H1 (cell line): ENCODE results near the gene ZBP1. TPM values are rescaled to one million over a fixed set of nuclear protein-coding genes. Genes with fewer than 3 reads are reported as not detected.

Experiments
- CTCF ChIA-PET: fragments of 300-600 bp; sonication (Branson Sonifier 250); formaldehyde crosslinking; loops from one replicate; lab custom pipeline; 2021; ENCODE audit not compliant: partially characterized antibody; lab: Charles Lee
- POLR2A ChIA-PET: fragments of 300-600 bp; sonication (Branson Sonifier 250); formaldehyde crosslinking; loops from one replicate; lab custom pipeline; 2021; ENCODE audit warnings: inconsistent platforms; ENCODE audit not compliant: partially characterized antibody; lab: Charles Lee
- DNase-seq, 2 experiments: peaks; one replicate each; pipeline versions ENCODE4 v3.0.0 to v3.0.0-alpha.2; 2010 to 2022; ENCODE audit warnings: low spot score in 2 of 2, low read depth in 1 of 2, mixed read lengths in 1 of 2
- FAIRE-seq: peaks from 2 replicates; lab custom pipeline; 2011; peaks lifted over from hg19 to GRCh38; lab: Jason Lieb, UNC
- H2AFZ ChIP-seq: 2 replicates; pipeline ENCODE4 v1.8.1; 2012; ENCODE audit warnings: low read length, inconsistent platforms
- H2AK5ac ChIP-seq: 2 replicates; pipeline ENCODE4 v1.6.1; 2013; ENCODE audit warnings: low read depth, low read length
- H2BK120ac ChIP-seq: replicated peaks from 2 replicates; pipeline ENCODE3; 2013; ENCODE audit warnings: low read depth, low read length, inconsistent platforms
- H2BK12ac ChIP-seq: 2 replicates; pipeline ENCODE4 v1.6.1; 2013; ENCODE audit warnings: low read depth, low read length
- H2BK15ac ChIP-seq: 2 replicates; pipeline ENCODE4 v1.6.1; 2013; ENCODE audit warnings: low read length
- H2BK20ac ChIP-seq: 2 replicates; pipeline ENCODE4 v1.6.1; 2013; ENCODE audit warnings: low read length
- H2BK5ac ChIP-seq: 2 replicates; pipeline ENCODE4 v1.6.1; 2013; ENCODE audit warnings: low read depth, low read length
- H3K14ac ChIP-seq: 2 replicates; pipeline ENCODE4 v1.6.1; 2013; ENCODE audit warnings: inconsistent platforms; ENCODE audit not compliant: insufficient read length
- H3K18ac ChIP-seq: 2 replicates; pipeline ENCODE4 v1.6.1; 2013; ENCODE audit warnings: low read length; ENCODE audit errors: extremely low read depth
- H3K23ac ChIP-seq: 2 replicates; pipeline ENCODE4 v1.6.1; 2013; ENCODE audit warnings: inconsistent platforms; ENCODE audit not compliant: insufficient read length
- H3K23me2 ChIP-seq: 2 replicates; pipeline ENCODE4 v1.6.1; 2013; ENCODE audit warnings: low read depth, low read length
- H3K27ac ChIP-seq: 2 replicates; pipeline ENCODE4 v1.6.1; 2011; ENCODE audit warnings: low read depth, low read length, inconsistent platforms
- H3K27me3 ChIP-seq, 4 experiments: replicated peaks in 1 of 4; 1 replicate in 1 of 4; 2 replicates in 3 of 4; pipeline versions ENCODE4 v1.6.1 to v1.8.1; 2011 to 2013; ENCODE audit warnings: low read length in 3 of 4, mild to moderate bottlenecking in 3 of 4, inconsistent platforms in 2 of 4, mixed read lengths in 2 of 4, moderate library complexity in 1 of 4; ENCODE audit not compliant: control insufficient read depth in 3 of 4, insufficient read depth in 3 of 4; ENCODE audit errors: extremely low read depth in 1 of 4
- H3K36me3 ChIP-seq, 4 experiments: 2 replicates each; pipeline versions ENCODE4 v1.6.1 to v1.8.1; 2011 to 2013; ENCODE audit warnings: mild to moderate bottlenecking in 4 of 4, low read length in 3 of 4, moderate library complexity in 2 of 4, control low read depth in 1 of 4, inconsistent platforms in 1 of 4; ENCODE audit not compliant: insufficient read depth in 4 of 4, control insufficient read depth in 2 of 4
- H3K4ac ChIP-seq: replicated peaks from 2 replicates; pipeline ENCODE3; 2013; ENCODE audit warnings: low read length, low read depth, mixed read lengths, inconsistent platforms; ENCODE audit not compliant: insufficient read length
- H3K4me1 ChIP-seq, 4 experiments: replicated peaks in 1 of 4; 1 replicate in 1 of 4; 2 replicates in 3 of 4; pipeline versions ENCODE4 v1.6.1 to v1.8.1; 2011 to 2013; ENCODE audit warnings: low read length in 3 of 4, inconsistent platforms in 2 of 4, mixed read lengths in 1 of 4; ENCODE audit not compliant: insufficient read depth in 4 of 4, control insufficient read depth in 3 of 4
- H3K4me2 ChIP-seq, 2 experiments: 2 replicates each; pipeline versions ENCODE4 v1.6.1 to v1.8.1; 2011 to 2013; ENCODE audit warnings: low read depth in 2 of 2, low read length in 2 of 2, control low read depth in 1 of 2, inconsistent platforms in 1 of 2, mild to moderate bottlenecking in 1 of 2; ENCODE audit not compliant: insufficient read depth in 1 of 2
- H3K4me3 ChIP-seq, 4 experiments: fragments of 200-600, 300-600 bp in 1 of 4; sonication (generic), shearing (Covaris generic), sonication (Bioruptor Twin) in 1 of 4; 2 replicates each; pipeline versions ENCODE4 v1.5.1 to v1.8.1; 2011 to 2016; ENCODE audit warnings: low read length in 4 of 4, low read depth in 3 of 4, control low read depth in 2 of 4, inconsistent platforms in 2 of 4, mild to moderate bottlenecking in 2 of 4, mixed read lengths in 1 of 4, moderate library complexity in 1 of 4; ENCODE audit not compliant: insufficient read depth in 2 of 4; ENCODE audit errors: extremely low read depth in 1 of 4
- H3K56ac ChIP-seq: replicated peaks from 2 replicates; pipeline ENCODE3; 2013; ENCODE audit warnings: low read depth, mild to moderate bottlenecking, mixed read lengths, low read length, inconsistent platforms; ENCODE audit not compliant: insufficient read length
- H3K79me1 ChIP-seq: 2 replicates; pipeline ENCODE4 v1.6.1; 2013; ENCODE audit warnings: low read depth, low read length, control low read depth
- H3K79me2 ChIP-seq, 2 experiments: 2 replicates each; pipeline versions ENCODE4 v1.6.1 to v1.8.1; 2012 to 2013; ENCODE audit warnings: low read length in 2 of 2, mild to moderate bottlenecking in 2 of 2, inconsistent platforms in 1 of 2; ENCODE audit not compliant: insufficient read depth in 2 of 2, control insufficient read depth in 1 of 2
- H3K9ac ChIP-seq, 4 experiments: replicated peaks in 1 of 4; 1 replicate in 1 of 4; 2 replicates in 3 of 4; pipeline versions ENCODE4 v1.6.1 to v1.8.1; 2011 to 2013; ENCODE audit warnings: low read depth in 3 of 4, low read length in 3 of 4, control low read depth in 2 of 4, mild to moderate bottlenecking in 2 of 4, moderate library complexity in 2 of 4, inconsistent platforms in 1 of 4; ENCODE audit errors: extremely low read depth in 1 of 4
- H3K9me3 ChIP-seq, 2 experiments: 2 replicates each; pipeline versions ENCODE4 v1.6.1 to v1.8.1; 2012 to 2013; ENCODE audit warnings: mild to moderate bottlenecking in 2 of 2, moderate library complexity in 2 of 2, control low read depth in 1 of 2, inconsistent platforms in 1 of 2, low read depth in 1 of 2, low read length in 1 of 2, mixed read lengths in 1 of 2; ENCODE audit not compliant: insufficient read depth in 2 of 2
- H4K20me1 ChIP-seq, 2 experiments: replicated peaks in 1 of 2; 2 replicates each; pipeline versions ENCODE3 to v1.8.1; 2011 to 2013; ENCODE audit warnings: inconsistent platforms in 2 of 2, low read length in 2 of 2, mild to moderate bottlenecking in 1 of 2; ENCODE audit not compliant: insufficient read depth in 2 of 2, control insufficient read depth in 1 of 2
- H4K5ac ChIP-seq: 2 replicates; pipeline ENCODE4 v1.6.1; 2013; ENCODE audit warnings: low read length, low read depth, mixed read lengths, inconsistent platforms; ENCODE audit not compliant: insufficient read length
- H4K8ac ChIP-seq: 2 replicates; pipeline ENCODE4 v1.8.0; 2013; ENCODE audit warnings: mild to moderate bottlenecking, moderate library complexity, low read length, inconsistent platforms; ENCODE audit not compliant: insufficient read depth; ENCODE audit errors: extremely low read depth
- H4K91ac ChIP-seq: replicated peaks from 2 replicates; pipeline ENCODE3; 2013; ENCODE audit warnings: low read length, mixed read lengths, inconsistent platforms; ENCODE audit not compliant: insufficient read length
- ASH2L ChIP-seq: fragments of 200-600, 300-600 bp; sonication (generic); IDR thresholded peaks from one replicate; pipeline ENCODE4 v1.7.1; 2017; ENCODE audit warnings: low read length
- CBX8 ChIP-seq: fragments of 300-800, 300-1000 bp; sonication (generic); IDR thresholded peaks from 2 replicates; pipeline ENCODE4 v1.7.1; 2016; ENCODE audit warnings: low read depth, low read length, borderline replicate concordance
- CEBPB ChIP-seq: IDR thresholded peaks from 2 replicates; pipeline ENCODE4 v1.6.1; 2012; ENCODE audit warnings: low read depth, low read length
- HDAC6 ChIP-seq: IDR thresholded peaks from one replicate; pipeline ENCODE4 v1.7.1; 2012; ENCODE audit warnings: low read depth, mild to moderate bottlenecking, inconsistent platforms, low read length, moderate library complexity
- KDM4A ChIP-seq: IDR thresholded peaks from one replicate; pipeline ENCODE4 v1.7.1; 2012; ENCODE audit warnings: low read depth, mild to moderate bottlenecking, moderate library complexity, low read length, inconsistent platforms; ENCODE audit not compliant: severe bottlenecking
- RFX5 ChIP-seq: IDR thresholded peaks from 2 replicates; pipeline ENCODE4 v1.6.1; 2011; ENCODE audit warnings: low read depth, low read length, improper control_type of control experiment, borderline replicate concordance
- RXRA ChIP-seq: IDR thresholded peaks from 2 replicates; pipeline ENCODE4 v1.6.1; 2011; ENCODE audit warnings: low read depth, mild to moderate bottlenecking, low read length, moderate library complexity; ENCODE audit not compliant: insufficient read depth
- SUZ12 ChIP-seq: fragments of 200-600 bp; sonication (generic); IDR thresholded peaks from 2 replicates; pipeline ENCODE4 v1.6.1; 2012; ENCODE audit warnings: mild to moderate bottlenecking, inconsistent platforms, low read length, moderate library complexity, mixed read lengths
- TAF1 ChIP-seq: IDR thresholded peaks from 2 replicates; pipeline ENCODE4 v1.6.1; 2011; ENCODE audit warnings: mild to moderate bottlenecking, low read depth, low read length
- TAF7 ChIP-seq: optimal IDR thresholded peaks from 2 replicates; pipeline ENCODE3; 2011; ENCODE audit warnings: low read depth, mild to moderate bottlenecking, inconsistent platforms, low read length, moderate library complexity, borderline replicate concordance
- TBP ChIP-seq: IDR thresholded peaks from 2 replicates; pipeline ENCODE4 v1.6.1; 2011; ENCODE audit warnings: low read depth, low read length, improper control_type of control experiment
- TCF12 ChIP-seq: IDR thresholded peaks from 2 replicates; pipeline ENCODE4 v1.6.1; 2011; ENCODE audit warnings: low read depth, mild to moderate bottlenecking, low read length
- YY1 ChIP-seq: IDR thresholded peaks from 2 replicates; pipeline ENCODE4 v1.6.1; 2011; ENCODE audit warnings: low read depth, mild to moderate bottlenecking, low read length
- WGBS, 2 experiments: shearing (Covaris generic) in 1 of 2; methylation state at CpG; one replicate each; pipeline versions ENCODE4 v1.1.6 to v1.1.7; 2013 to 2015; ENCODE audit warnings: low lambda C conversion rate in 2 of 2, mixed read lengths in 2 of 2, inconsistent platforms in 1 of 2, low coverage in 1 of 2, missing lambda C conversion rate in 1 of 2; ENCODE audit not compliant: insufficient replicate concordance in 2 of 2, insufficient coverage in 1 of 2, insufficient read length in 1 of 2; ENCODE audit errors: extremely low coverage in 1 of 2, missing lambda C conversion rate in 1 of 2; 5-methylcytosine and 5-hydroxymethylcytosine counted together
- polyA plus RNA-seq, 7 experiments: library from polyadenylated mRNA; depleted of rRNA in 3 of 7; stranded (reverse) in 5 of 7; unstranded in 2 of 7; fragments of >200 nt in 5 of 7; fragments of 200-250 nt in 2 of 7; gene quantifications; 1 replicate in 5 of 7; 2 replicates in 1 of 7; 4 replicates in 1 of 7; pipeline versions ENCODE4 v1.2.1 to v1.2.3, GENCODE V29; 2011 to 2013; ENCODE audit warnings: missing spikeins in 2 of 7, mixed read lengths in 2 of 7
- total RNA-seq: library from RNA; stranded (reverse); fragmentation: NEBNext Ultra II Directional; extraction: Animal tissue kit (Norgen Biotek cat#: 25700); gene quantifications from 2 replicates; pipeline ENCODE4 v1.2.1, GENCODE V29; 2021

Gene ZBP1
- total and polyA plus RNA-seq, 2 of the 8 experiments (the other 6 are each of a cell fraction or from before 2014, with no cell fraction given) = not detected

DNA sequence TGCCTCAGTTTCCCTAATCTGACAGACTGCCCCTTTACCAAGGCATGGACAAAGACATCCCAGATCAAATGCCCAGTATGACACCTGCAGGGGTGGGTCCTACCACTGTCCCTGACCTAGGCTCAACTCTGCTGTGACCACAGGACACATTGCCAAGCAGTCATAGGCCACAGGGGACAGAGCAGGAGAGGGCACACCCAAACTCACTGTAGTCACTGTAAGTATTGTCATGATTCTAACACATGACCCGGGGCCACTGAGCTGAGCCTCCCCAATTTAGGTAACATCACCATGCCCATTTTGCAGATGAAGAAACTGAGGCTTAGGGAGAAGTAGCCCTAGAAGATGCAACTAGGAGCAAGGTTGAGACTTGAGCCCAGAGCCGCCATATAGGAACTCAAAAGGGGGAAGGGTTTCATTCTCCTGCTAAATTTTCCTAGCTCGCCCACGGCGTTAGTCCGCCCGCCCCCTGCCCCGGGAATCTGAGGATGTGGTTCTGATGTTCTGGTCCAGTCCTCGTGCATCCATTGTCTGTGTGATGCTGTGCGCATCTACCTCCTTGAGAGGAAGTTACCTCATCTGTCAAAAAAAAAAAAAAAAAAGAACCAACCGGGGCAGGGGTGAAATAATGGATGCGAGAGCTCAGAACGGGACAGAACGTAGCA lies 44.8 kb upstream of the ZBP1 start:
- Histone ChIP-seq H3K27me3 (no peaks in the 10 kb centered on the region), H4K8ac (no peak overlapping the region; the same call in 1 of the 2 replicates), H3K9ac (no peak overlapping the region), H3K14ac (no peak overlapping the region), H3K36me3 (no peaks in the 10 kb centered on the region), H3K23me2 (peaks cover 7% of the 10 kb centered on the region; the same call in 1 of the 2 replicates), H2BK5ac (no peak overlapping the region), H3K4me3 (no peak overlapping the region), H3K9me3 (no peaks in the 10 kb centered on the region), H4K20me1 (peaks cover 4 to 26% of the 10 kb centered on the region in 2 experiments), H3K23ac (no peak overlapping the region), H4K5ac (no peak overlapping the region), H3K18ac (no peak overlapping the region; the same call in 1 of the 2 replicates), H2AK5ac (no peak overlapping the region), H2BK15ac (no peak overlapping the region), H3K27ac (no peak overlapping the region), H3K4me2 (no peak overlapping the region), H3K79me1 (peaks cover 18% of the 10 kb centered on the region), H3K4ac (no peak overlapping the region), H3K4me1 (peaks cover 0 to 32% (median 7%) of the 10 kb centered on the region in 4 experiments; a peak in 6 of 7 replicates), H2BK20ac (no peak overlapping the region), H2BK120ac (no peak overlapping the region), H3K56ac (no peak overlapping the region), H2AFZ (no peak overlapping the region), H2BK12ac (no peak overlapping the region), H3K79me2 (peaks cover 0 to 51% of the 10 kb centered on the region in 2 experiments; a peak in 3 of 4 replicates), H4K91ac (no peak overlapping the region)
- FAIRE-seq (no peak), DNase-seq (no peak)
- POLR2A ChIA-PET = interaction anchor here (1.2 kb wide), 1 partner anchor 12 kb away, joined by 4 read pairs; no protein-coding TSS in a partner anchor
- CTCF ChIA-PET = interaction anchor here (1.4 kb wide), 1 partner anchor 11 kb away, joined by 3 read pairs; no protein-coding TSS in a partner anchor
- no peak for TF ChIP-seq SUZ12
- TF ChIP-seq CEBPB = no peak
- no peak for TF ChIP-seq YY1
- no peak for TF ChIP-seq RFX5
- no peak for TF ChIP-seq RXRA
- TF ChIP-seq TAF1 = no peak
- no peak for TF ChIP-seq HDAC6
- TF ChIP-seq TAF7 = no peak
- TF ChIP-seq TBP = no peak
- no peak for TF ChIP-seq ASH2L
- no peak for TF ChIP-seq TCF12
- no peak for TF ChIP-seq KDM4A
- TF ChIP-seq CBX8 = no peak
- WGBS, 2 experiments = 84% methylated on average over 13 of the region's 14 CpGs; no CpG with 5 or more reads in 1 of the 2 experiments
